Stimulated activated CD4-positive, alpha-beta T cell treated with anti-CD3 and anti-CD28 coated beads, Interleukin-12 subunit alpha, Interleukin-12 subunit beta, amount 100 ng/mL, for 24 hours (primary cell): Measurements from ENCODE around the gene ABCA9.
"Not testable (repeated sequence)": the region's sequence is repeated elsewhere in the genome, so short reads cannot be mapped to it uniquely, and the experiment has no call there.

Experiments
- DNase-seq, 2 experiments: peaks; one replicate each; pipeline ENCODE4 v3.0.0-alpha.2; 2020; ENCODE audit warnings: low read depth in 2 of 2

The ABCA9 gene

DNA sequence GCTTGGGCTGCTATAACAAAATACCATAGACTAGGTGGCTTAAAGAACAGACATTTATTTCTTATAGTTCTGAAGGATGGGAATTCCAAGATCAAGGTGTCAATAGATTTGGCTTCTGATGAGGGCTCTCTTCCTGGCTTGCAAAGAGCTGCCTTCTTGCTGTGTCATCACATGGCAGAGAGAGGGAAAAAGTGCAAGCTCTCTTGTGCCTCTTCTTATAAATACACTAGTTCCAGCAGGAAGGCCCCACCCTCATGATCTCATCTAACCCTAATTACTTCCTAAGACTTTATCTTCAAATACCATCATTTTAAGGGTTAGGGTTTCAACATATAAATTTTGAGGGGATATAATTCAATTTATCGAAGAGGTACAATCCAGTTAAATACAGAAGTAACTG, 30.6 kb downstream of the ABCA9 start:
- no peak for DNase-seq

DNA sequence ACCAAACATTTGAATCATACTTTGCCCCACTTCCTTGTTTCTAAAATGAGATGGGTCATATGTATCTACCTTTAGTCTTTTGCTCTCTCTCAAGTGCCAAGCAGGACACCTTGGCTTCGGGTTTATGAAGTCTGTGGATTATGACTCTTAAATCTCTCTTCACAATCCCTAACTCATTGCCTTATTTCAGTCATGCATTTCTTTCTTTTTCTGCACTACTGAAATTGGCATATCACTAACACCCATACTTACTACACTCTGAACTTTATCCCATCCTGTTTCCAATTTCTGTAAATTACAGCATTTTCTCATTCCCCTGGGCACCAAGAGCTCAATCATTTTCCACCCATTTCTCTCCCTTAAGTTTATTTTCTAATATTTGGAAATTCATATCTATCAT, 42.0 kb downstream of the ABCA9 start:
- DNase-seq: no peak

DNA sequence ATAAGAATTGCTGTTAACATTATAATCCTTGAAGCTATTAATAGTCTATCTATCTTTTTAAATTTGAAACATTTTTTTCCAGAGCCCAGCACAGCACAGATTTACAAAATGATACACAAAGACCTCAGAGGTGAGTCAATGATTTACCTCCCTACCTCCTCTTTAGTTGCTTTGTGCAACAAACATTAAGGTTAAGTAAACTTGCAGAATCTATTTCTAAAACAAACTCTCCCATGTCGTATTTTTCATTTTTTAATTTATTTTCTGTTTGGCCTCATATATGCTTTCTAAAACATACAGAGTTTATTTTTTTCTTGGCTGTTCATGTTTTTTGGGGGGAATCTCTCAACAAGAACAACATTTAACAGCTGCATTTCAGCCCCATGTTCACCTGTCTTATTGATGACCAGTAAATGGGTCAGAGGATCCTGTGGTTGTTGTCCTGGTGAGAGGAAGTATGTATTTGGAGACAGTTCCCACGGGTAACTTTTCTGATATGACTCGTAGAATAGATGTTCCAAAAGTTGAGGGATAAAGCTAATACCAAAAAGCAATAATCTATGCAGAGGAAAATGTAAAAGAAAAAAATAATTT, 42.6 kb downstream of the ABCA9 start:
- no peak for DNase-seq

DNA sequence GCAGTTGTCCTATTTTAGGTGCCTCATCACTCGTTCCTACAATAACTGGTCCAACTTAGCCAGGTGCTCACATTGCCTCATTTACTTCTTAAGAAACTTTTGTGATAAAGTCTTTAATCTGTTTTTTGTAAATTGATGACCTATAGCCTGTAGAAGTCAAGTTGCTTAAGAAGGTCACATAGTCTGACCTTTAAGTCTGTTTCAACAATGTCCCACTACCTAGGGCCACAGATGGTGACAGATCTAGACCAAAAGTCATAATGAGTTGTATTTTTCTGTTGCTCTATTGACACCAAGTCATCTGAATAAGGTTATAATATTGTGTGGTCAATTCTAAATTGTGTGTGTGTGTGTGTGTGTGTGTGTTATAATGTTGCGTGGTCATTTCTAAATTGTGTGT, 45.1 kb downstream of the ABCA9 start:
- DNase-seq: no peak

DNA sequence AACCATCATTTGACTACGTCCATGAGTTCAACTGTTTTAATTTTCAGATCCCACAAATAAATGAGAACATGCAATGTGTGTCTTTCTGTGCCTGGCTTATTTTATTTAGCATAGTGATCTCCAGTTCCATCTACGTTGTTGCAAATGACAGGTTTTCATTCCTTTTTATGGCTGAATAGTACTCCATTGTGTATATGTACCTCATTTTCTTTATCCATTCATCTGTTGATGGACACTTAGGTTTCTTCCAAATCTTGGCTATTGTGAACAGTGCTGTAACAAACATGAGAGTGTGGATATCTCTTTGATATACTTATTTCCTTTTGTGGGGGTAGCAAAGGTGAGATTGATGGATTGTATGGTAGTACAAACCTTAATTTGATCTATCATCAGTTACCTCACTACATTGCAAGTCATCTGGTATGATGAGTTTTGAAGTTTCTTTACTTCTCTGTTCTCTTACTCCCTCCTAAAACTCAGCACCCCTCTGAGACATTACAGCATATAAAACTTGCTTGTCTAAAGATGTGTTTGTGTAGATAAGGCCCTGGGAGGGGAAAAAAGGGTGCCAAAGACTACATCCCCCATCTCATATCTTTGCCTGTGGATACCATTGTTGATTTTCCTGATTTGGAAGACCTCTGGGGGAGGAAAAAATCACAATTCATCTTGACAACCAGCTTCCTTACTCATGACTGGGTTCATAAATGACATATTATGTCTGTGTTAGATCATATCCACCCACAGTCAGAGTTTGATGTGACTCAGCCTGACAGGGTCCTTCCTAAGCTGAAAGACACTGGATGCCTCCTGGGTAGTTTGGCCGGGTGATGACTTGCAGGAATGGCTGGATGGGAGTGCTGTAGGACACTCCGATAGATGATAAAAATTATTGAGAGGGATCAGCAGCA, 47.6 kb downstream of the ABCA9 start:
- no peak for DNase-seq

DNA sequence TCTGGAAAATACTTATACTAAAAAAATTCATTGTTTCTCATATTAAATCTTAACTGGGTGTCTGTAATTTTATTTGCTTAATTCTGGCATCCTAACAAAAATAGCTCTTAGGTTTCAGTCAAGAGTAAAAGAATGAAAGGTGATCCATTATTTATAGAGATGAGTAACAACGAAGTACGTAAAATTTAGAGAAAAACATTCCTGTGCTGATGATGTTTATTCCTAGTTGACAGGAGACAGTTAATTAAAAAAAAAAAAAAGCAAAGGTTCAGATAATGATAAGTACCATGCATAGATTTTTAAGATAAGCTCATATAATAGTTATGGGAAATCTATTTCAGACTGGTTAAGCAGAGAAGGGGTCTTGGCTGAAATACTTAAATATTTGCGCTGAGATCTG, 50.8 kb downstream of the ABCA9 start:
- no peak for DNase-seq

DNA sequence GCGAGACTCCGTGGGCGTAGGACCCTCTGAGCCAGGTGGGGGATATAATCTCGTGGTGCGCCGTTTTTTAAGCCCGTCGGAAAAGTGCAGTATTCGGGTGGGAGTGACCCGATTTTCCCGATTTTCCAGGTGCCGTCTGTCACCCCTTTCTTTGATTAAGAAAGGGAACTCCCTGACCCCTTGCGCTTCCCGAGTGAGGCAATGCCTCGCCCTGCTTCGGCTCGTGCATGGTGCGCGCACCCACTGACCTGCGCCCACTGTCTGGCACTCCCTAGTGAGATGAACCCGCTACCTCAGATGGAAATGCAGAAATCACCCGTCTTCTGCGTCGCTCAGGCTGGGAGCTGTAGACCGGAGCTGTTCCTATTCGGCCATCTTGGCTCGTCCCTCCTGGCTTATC, 56.0 kb downstream of the ABCA9 start:
- DNase-seq: not testable (repeated sequence)

DNA sequence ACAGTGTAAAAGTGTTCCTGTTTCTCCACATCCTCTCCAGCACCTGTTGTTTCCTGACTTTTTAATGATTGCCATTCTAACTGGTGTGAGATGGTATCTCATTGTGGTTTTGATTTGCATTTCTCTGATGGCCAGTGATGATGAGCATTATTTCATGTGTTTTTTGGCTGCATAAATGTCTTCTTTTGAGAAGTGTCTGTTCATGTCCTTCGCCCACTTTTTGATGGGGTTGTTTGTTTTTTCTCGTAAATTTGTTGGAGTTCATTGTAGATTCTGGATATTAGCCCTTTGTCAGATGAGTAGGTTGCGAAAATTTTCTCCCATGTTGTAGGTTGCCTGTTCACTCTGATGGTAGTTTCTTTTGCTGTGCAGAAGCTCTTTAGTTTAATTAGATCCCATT, 61.0 kb downstream of the ABCA9 start:
- DNase-seq: not testable (repeated sequence)

DNA sequence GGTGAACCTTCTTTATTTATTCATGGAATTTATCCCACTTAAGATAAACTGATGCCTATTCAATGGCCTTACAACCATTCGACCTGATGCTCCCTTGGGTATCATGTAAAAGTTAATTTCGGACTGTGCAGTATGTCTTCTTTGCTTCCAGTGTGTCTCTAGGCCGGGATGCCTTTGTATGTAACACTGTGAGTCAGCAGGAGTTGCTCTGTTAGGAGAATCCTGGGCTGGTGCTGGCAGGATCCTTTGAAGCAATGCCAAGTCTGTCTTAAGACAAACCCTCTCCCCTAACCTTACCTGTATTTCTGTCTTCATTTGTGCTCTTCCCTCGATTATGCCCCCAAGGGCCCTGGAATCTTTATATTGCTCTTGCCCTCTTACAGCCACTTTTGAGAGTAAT, 67.6 kb downstream of the ABCA9 start:
- no peak for DNase-seq

DNA sequence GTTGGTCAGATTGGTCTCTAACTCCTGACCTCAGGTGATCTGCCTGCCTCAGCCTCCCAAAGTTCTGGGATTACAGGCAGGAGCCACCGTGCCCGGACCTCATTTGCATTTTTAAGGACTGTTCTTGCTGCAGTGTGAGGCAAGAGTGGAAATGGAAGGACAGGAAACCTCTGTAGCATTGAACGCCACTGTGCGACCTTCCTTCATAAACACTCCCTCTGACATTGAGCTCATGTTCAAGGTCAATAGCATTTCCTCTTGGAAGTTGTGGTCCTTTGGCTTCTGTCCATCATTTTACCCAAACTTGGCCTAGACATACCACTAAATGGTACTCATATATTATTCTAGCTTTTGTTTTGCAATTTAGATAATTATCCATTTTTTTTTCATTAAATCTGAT, 72.8 kb downstream of the ABCA9 start:
- no peak for DNase-seq

DNA sequence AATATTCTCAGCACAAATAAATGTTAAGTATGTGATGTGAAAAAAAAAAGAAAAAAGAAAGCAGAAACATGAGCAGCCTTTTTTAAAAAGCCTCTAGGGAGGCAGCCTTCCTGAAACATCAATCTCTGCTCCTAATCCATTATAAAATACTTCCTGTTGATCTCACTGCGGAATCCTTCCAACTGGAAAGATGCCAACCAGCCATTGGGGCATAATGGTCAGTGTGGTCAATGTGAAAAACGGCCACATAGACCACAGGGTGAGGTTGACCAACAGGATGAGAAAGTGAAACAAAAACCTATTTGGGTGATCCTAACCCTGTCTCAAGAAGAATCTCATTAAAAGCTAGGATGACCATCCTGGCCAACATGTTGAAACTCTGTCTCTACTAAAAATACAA, 79.4 kb downstream of the ABCA9 start:
- no peak for DNase-seq

DNA sequence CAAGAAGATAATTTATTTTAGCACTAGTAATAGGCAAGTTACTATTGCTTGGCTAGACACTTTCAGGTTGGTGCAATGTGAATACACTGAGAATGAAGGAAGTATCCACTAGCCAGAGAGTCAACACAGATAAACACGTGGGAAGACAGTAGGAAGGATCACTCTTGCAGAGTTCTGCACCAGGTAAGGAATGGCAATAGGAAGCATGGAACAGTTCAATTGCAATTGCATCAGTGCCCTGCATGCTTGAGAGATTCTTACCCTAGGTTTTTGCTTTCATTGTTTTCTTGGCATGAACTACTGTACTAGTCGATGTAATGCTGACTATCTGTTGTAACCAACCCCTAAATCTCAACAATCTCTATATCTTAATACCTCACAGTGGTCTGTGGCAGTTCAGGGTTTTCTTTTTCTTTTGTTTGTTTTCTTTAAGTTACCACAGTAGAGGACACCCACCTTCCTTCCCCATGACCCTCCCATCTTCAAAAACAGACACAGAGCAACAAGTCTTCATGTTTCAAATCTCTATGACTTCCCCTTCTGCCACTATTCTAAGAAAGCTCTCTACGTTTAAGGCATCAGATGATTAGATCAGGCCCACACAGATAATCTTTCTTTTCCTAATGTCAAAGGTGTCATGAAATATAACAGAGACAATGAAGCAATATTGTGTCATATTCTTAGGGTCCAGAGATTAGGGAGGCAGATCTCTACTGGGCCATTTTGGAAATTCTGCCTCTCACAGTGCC, 87.5 kb downstream of the ABCA9 start:
- no peak for DNase-seq

DNA sequence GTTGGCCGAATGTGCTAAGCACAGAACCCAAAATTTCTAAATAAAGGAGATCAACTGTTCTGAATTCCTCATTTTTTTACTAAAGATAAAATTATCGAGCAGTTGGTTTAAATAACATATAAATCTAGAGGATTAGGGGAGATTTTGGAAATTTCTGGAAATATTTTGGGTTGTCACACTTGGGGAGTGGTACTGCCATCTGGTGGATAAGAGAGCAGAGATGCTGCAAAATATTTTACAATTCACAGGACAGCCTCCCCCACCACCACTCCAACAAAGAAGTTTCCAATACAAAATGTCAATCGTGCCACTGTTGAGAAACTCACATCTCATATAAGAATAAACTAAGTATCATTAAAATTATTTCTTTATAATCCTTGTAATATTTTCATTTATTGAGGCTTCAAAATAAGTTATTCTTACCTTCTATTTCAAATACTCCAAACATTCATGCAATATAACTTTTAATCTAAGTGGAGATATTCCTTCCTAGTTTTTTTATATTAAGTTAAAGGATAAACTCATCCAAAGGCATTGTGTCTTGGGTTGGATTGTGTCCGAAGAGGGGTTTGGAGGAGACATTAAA, 88.5 kb downstream of the ABCA9 start:
- DNase-seq: no peak

DNA sequence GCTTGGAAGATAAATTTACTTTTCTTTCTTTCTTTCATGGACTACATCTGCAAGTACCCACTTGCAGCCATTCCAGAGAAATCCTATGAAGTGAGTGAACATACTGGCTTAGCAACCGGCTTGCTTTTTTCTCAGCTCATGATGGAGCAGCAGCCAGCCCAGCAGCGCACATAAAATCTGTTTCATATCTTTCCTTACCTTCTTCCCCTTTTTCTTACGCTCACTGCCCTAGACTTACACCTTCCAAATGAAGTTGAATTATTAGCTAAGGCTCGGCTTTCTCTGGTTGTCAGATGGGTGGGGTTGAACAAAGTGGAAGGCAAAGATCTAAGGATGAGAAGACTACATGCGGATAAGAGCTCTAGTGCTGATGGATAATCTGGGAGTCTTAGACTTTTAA, 91.6 kb downstream of the ABCA9 start:
- DNase-seq: no peak

DNA sequence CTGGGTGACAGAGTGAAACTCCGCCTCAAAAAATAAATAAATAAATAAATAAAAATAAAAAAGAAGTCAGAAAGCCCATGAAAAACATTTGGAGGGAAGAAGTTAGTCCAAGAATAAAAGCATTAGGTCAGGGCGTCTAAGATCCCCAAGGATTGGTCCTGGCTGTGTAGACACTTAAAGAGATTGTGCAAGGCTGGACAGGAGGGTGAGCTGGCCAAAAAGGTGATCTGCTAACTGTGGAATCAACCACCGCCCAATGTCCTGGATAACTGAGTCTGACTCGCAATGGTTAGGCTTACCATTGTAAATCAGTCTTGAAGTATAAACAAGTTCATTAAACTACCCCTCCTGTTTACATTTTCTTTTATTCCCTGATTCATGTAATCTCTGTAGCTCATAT, 96.8 kb downstream of the ABCA9 start:
- no peak for DNase-seq

DNA sequence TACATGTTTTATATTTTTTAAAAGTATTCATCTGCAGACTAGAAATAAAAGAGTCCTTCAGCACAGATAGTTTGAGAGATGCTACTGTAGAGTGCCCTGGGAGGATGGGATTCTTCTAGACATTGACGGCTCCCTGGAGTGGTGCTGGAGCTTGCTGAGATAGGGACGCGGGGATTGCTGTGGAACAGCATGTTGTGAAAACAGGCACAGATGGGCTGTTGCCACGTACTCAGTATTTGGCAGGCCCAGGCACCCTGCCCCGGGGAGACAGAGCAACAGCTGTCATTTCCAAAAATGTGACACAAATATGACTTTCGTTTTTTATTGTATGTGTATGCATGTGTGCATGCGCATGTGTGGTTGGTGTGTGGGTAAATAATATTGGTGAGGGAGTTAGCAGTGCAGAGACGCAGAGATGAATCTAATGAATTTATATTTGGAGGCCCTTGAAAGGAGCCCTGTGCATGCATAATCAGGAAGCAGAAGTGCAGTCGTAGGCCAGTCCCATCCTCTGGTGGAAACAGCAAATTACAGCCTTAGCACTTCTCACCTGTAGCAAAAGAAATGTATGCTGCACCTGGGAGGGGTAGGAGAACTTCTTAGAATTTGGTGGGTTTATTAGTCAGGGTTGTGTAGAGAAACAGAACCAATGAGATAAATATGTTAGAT, 99.4 kb downstream of the ABCA9 start:
- DNase-seq: no peak

DNA sequence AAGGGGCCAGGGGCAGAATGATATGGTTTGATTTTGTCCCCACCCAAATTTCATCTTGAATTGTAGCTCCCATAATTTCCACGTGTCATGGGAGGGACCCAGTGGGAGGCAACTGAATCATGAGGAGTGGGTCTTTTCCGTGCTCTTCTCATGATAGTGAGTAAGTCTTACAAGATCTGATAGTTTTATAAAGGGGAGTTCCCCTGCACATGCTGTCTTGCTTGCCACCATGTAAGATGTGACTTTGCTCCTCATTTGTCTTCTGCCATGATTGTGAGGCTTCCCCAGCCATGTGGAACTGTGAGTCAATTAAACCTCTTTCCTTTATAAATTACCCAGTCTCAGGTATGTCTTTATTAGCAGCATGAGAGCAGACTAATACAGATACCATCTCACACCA, 101.6 kb downstream of the ABCA9 start:
- DNase-seq: not testable (repeated sequence)

DNA sequence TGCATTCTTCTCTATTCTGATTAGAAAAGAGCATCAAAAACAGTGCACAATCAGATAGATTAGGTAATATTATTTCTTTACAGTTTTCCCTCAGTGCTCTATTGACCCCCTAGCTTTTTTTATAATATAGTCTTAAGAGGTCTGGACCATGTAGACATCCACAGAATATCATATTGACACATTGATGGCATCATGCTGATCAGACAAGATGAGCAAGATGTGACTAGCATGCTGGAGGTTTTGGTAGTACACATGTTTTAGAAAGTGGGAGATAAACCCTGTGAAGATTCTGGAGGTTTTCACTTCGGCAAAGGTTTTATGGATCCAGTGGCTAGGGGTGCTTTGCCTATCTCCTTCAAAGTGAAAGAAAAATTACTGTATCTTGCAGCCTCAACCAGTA, 102.8 kb downstream of the ABCA9 start:
- DNase-seq: no peak

DNA sequence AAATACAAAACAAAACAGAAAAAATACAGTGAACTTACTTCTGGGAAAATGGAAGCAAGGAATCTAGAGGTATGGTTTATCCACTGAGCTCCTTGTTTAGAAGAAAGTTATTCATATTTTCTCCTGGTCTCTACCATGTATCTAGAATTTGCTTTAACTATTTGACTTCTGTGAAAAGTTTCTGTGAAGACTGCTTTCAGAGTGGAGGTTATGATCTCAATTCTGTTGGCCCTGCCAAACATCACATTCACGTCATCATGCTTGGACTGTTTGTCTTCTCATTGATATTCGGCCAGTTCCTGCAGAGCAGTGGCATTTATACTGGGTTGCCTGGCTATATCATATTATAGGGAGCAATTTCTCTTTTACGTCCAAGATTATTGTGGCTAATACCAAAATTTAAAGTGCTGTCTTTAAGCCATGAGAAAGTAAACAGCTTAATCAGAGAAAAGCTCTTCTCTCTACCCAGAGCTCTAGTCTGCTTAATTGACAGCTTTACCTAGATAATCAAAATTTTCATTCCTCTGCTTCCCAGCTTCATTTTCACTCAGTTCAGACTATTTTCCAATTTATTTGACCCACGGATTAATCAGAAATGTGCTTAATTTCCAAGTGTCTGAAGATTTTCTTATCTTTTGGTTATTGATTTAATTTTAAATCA, 105.4 kb downstream of the ABCA9 start, which contains the start of gene ABCA8:
Gene ABCA8, minus strand, starts transcription at position 212 of the 661 bp plus-strand sequence. CDS start 13,358 bp downstream, outside the sequence.
- DNase-seq: no peak

DNA sequence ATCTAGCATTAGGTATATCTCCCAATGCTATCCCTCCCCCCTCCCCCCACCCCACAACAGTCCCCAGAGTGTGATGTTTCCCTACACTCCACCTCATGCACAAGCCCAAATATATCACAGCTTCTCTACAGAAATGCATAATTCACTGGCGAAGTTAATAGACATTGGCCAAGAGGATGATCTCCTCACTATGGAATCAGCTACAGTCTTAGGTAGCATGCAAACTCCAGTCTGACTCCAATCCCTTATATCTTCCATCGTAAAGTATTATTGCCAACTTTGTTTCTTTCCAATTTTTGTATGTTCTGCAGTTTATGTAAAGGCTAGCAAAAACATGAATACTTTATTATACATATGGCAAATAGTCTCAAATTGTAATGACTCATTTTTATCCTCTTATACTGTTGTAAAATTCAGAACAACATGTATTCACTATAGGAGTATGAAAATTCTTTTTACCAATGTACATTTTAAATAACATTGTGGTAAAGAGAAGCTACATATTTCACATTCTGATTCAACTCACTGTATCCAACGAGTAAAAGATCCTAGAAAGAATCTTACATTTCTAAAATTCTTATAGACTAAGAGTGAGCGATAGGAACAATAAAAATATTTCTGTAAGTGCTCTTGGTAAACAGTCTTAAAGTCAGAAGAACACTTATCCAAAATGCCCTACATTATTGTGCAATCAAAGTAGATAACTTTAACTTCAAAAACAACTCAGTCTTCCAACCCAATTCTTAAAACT, 106.4 kb downstream of the ABCA9 start:
- DNase-seq: no peak
